GM12891 (cell line): ENCODE results near the gene SURF4.
"Not testable (repeated sequence)": the region's sequence is repeated elsewhere in the genome, so short reads cannot be mapped to it uniquely, and the experiment has no call there.

Experiments used
- DNase-seq: peaks from one replicate; pipeline ENCODE4 v3.0.0; 2011; ENCODE audit warnings: low spot score; ENCODE audit not compliant: insufficient read length
- FAIRE-seq: peaks from 2 replicates; lab custom pipeline; 2011; peaks lifted over from hg19 to GRCh38; lab: Jason Lieb, UNC
- PAX5 ChIP-seq: IDR thresholded peaks from 2 replicates; pipeline ENCODE4 v1.6.1; 2011; ENCODE audit warnings: low read length, moderate library complexity, mild to moderate bottlenecking; ENCODE audit not compliant: insufficient read depth, severe bottlenecking
- POLR2A ChIP-seq: IDR thresholded peaks from 2 replicates; pipeline ENCODE4 v1.6.1; 2011; ENCODE audit warnings: low read depth, low read length, control low read depth
- POLR2AphosphoS5 ChIP-seq: IDR thresholded peaks from 2 replicates; pipeline ENCODE4 v1.6.1; 2011; ENCODE audit warnings: low read depth, low read length, control low read depth
- POU2F2 ChIP-seq: IDR thresholded peaks from 2 replicates; pipeline ENCODE4 v1.6.1; 2011; ENCODE audit warnings: low read depth, mild to moderate bottlenecking, control low read depth, low read length, moderate library complexity
- SPI1 ChIP-seq: IDR thresholded peaks from 2 replicates; pipeline ENCODE4 v1.6.1; 2011; ENCODE audit warnings: low read depth, low read length, control low read depth
- TAF1 ChIP-seq: IDR thresholded peaks from 2 replicates; pipeline ENCODE4 v1.6.1; 2011; ENCODE audit warnings: low read depth, low read length, control low read depth

The SURF4 gene

GRCh38 chr9:133397895-133398294 lies 22.0 kb upstream of the SURF4 start:
- no peak for FAIRE-seq
- no peak for DNase-seq
- no peak for TF ChIP-seq TAF1
- no peak for TF ChIP-seq POU2F2
- TF ChIP-seq POLR2AphosphoS5 = no peak
- no peak for TF ChIP-seq POLR2A
- no peak for TF ChIP-seq SPI1
- no peak for TF ChIP-seq PAX5

- DNase-seq (no peak), FAIRE-seq (no peak)
- TF ChIP-seq POLR2AphosphoS5 (no peak), SPI1 (no peak), POLR2A (no peak)
Observed at GRCh38 chr9:133397370-133397769, 21.5 kb upstream of the SURF4 start.

GRCh38 chr9:133396952-133397351 lies 21.1 kb upstream of the SURF4 start:
- no peak for DNase-seq
- FAIRE-seq = no peak
- TF ChIP-seq POU2F2 = no peak
- no peak for TF ChIP-seq SPI1
- TF ChIP-seq TAF1 = no peak
- TF ChIP-seq POLR2A = no peak

GRCh38 chr9:133394687-133395271 lies 18.9 kb upstream of the SURF4 start:
- FAIRE-seq = no peak
- no peak for TF ChIP-seq POLR2AphosphoS5
- no peak for TF ChIP-seq POU2F2
- TF ChIP-seq SPI1 = no peak
- TF ChIP-seq TAF1 = no peak
- TF ChIP-seq POLR2A = no peak
- TF ChIP-seq PAX5 = no peak
- DNase-seq = no peak

GRCh38 chr9:133393399-133393798 lies 17.5 kb upstream of the SURF4 start:
- TF ChIP-seq POLR2A = no peak
- no peak for TF ChIP-seq SPI1
- no peak for TF ChIP-seq PAX5
- DNase-seq (no peak), FAIRE-seq (no peak)

GRCh38 chr9:133392308-133392707 lies 16.4 kb upstream of the SURF4 start:
- DNase-seq, FAIRE-seq: not testable (repeated sequence)

- DNase-seq, FAIRE-seq: not testable (repeated sequence)
Observed at GRCh38 chr9:133391449-133391848, 15.6 kb upstream of the SURF4 start.

- FAIRE-seq (no peak), DNase-seq (no peak)
- no peak for TF ChIP-seq POLR2AphosphoS5
- no peak for TF ChIP-seq TAF1
- no peak for TF ChIP-seq POU2F2
- TF ChIP-seq POLR2A = no peak
Observed at GRCh38 chr9:133390713-133391112, 14.9 kb upstream of the SURF4 start.

- FAIRE-seq = no peak
- TF ChIP-seq POLR2AphosphoS5 (no peak), TAF1 (no peak), SPI1 (no peak), POLR2A (no peak), PAX5 (no peak), POU2F2 (no peak)
- DNase-seq = no peak
Observed at GRCh38 chr9:133389562-133389961, 13.7 kb upstream of the SURF4 start.

- TF ChIP-seq POLR2AphosphoS5 (no peak), SPI1 (no peak), POLR2A (no peak), TAF1 (no peak), POU2F2 (no peak), PAX5 (no peak)
- no peak for DNase-seq
- FAIRE-seq = no peak
Observed at GRCh38 chr9:133389025-133389557, 13.2 kb upstream of the SURF4 start.

GRCh38 chr9:133387680-133388079 lies 11.8 kb upstream of the SURF4 start:
- FAIRE-seq (no peak), DNase-seq (no peak)
- TF ChIP-seq POLR2A (no peak), POLR2AphosphoS5 (no peak), POU2F2 (no peak), SPI1 (no peak), PAX5 (no peak)
